Left lung (tissue), 10 donors: ENCODE measurements around the gene ARIH2. TPM values are rescaled to one million over a fixed set of nuclear protein-coding genes. Genes with fewer than 3 reads are reported as not detected.

Source experiments
- ATAC-seq: fragments of 200-7000 bp; cut with Tn5 transposase; one replicate; pipeline ENCODE4 v1.9.1; 2020; ENCODE audit warnings: moderate library complexity
- DNase-seq, 4 donors: peaks; one replicate each; pipeline ENCODE4 v3.0.0-alpha.2; 2013 to 2020
- H3K27ac ChIP-seq, 2 donors: fragments of 200-600 bp; sonication (generic) in 1 of 2; one replicate each; pipeline versions ENCODE4 v1.5.0 to v1.8.0; 2020 to 2021
- H3K27me3 ChIP-seq, 2 donors: fragments of 200-600 bp; sonication (generic) in 1 of 2; one replicate each; pipeline versions ENCODE4 v1.5.0 to v1.8.0; 2020 to 2021
- H3K36me3 ChIP-seq, 2 donors: fragments of 200-600 bp; sonication (generic) in 1 of 2; one replicate each; pipeline versions ENCODE4 v1.5.0 to v1.8.0; 2020 to 2021
- H3K4me1 ChIP-seq, 2 donors: fragments of 200-600 bp; one replicate each; pipeline ENCODE4 v1.8.0; 2021
- H3K4me3 ChIP-seq, 2 donors: fragments of 200-600 bp; sonication (generic) in 1 of 2; one replicate each; pipeline versions ENCODE4 v1.5.0 to v1.8.0; 2020 to 2021; ENCODE audit warnings: mild to moderate bottlenecking in 1 of 2
- H3K9me3 ChIP-seq, 2 donors: fragments of 200-600 bp; sonication (generic) in 1 of 2; one replicate each; pipeline versions ENCODE4 v1.5.0 to v1.8.0; 2020 to 2021
- intact Hi-C, 2 donors: fragments of 100-400 bp; cut with DNase I; formaldehyde crosslinking; loops; one replicate each; pipeline versions ENCODE4 v1.11.2 to v1.14.2; 2022
- polyA plus RNA-seq, 6 donors: library from polyadenylated mRNA; unstranded; fragments of 120-200 nt; gene quantifications; one replicate each; pipeline ENCODE4 v1.2.1, GENCODE V29; 2013; ENCODE audit not compliant: insufficient read length in 6 of 6
- total RNA-seq, 2 donors: library from RNA; stranded (reverse); fragmentation: NEBNext Ultra II Directional; extraction: Animal tissue kit (Norgen Biotek cat#: 25700); gene quantifications; one replicate each; pipeline ENCODE4 v1.2.1, GENCODE V29; 2021
- TF ChIP-seq, protein P1 (sequence below), 2 donors: fragments of 200-600 bp; sonication (generic) in 1 of 2; IDR thresholded peaks; one replicate each; pipeline versions ENCODE4 v1.5.0 to v1.8.0; 2021; ENCODE audit warnings: antibody characterized with exemption in 2 of 2
- donor health status: DM: no; HTN: yes; CAD: no.
- donor health status: DM: no; HTN: no; CAD: no.

ARIH2 gene
- total and polyA plus RNA-seq, 8 donors: 67.9 to 92.4 (median 83.5) TPM

GRCh38 chr3:48966367-48966766 lies 47.7 kb downstream of the ARIH2 start:
- TF ChIP-seq, protein P1, sequence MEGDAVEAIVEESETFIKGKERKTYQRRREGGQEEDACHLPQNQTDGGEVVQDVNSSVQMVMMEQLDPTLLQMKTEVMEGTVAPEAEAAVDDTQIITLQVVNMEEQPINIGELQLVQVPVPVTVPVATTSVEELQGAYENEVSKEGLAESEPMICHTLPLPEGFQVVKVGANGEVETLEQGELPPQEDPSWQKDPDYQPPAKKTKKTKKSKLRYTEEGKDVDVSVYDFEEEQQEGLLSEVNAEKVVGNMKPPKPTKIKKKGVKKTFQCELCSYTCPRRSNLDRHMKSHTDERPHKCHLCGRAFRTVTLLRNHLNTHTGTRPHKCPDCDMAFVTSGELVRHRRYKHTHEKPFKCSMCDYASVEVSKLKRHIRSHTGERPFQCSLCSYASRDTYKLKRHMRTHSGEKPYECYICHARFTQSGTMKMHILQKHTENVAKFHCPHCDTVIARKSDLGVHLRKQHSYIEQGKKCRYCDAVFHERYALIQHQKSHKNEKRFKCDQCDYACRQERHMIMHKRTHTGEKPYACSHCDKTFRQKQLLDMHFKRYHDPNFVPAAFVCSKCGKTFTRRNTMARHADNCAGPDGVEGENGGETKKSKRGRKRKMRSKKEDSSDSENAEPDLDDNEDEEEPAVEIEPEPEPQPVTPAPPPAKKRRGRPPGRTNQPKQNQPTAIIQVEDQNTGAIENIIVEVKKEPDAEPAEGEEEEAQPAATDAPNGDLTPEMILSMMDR (IDR thresholded peaks at IDR 0.05): no peak
- Histone ChIP-seq H3K4me1 (no peaks in the 10 kb centered on the region), H3K9me3 (no peaks in the 10 kb centered on the region), H3K27ac (no peak overlapping the region), H3K27me3 (no peaks in the 10 kb centered on the region), H3K4me3 (no peak overlapping the region), H3K36me3 (peaks cover 0 to 93% of the 10 kb centered on the region in 2 donors)
- ATAC-seq (no peak), DNase-seq (no peak)
- intact Hi-C loops: no loop called here

GRCh38 chr3:48966876-48967361 lies 48.3 kb downstream of the ARIH2 start:
- H3K9me3 ChIP-seq: no peaks in the 10 kb centered on the region
- TF ChIP-seq, protein P1 (IDR thresholded peaks at IDR 0.05): no peak
- DNase-seq (no peak), ATAC-seq (peak; percentile 79)
- no peak overlapping the region for H3K4me3 ChIP-seq
- H3K27me3 ChIP-seq: no peaks in the 10 kb centered on the region
- no peaks in the 10 kb centered on the region for H3K4me1 ChIP-seq
- no peak overlapping the region for H3K27ac ChIP-seq
- intact Hi-C loops: no loop called here
- H3K36me3 ChIP-seq: peaks cover 0 to 93% of the 10 kb centered on the region in 2 donors

DNA sequence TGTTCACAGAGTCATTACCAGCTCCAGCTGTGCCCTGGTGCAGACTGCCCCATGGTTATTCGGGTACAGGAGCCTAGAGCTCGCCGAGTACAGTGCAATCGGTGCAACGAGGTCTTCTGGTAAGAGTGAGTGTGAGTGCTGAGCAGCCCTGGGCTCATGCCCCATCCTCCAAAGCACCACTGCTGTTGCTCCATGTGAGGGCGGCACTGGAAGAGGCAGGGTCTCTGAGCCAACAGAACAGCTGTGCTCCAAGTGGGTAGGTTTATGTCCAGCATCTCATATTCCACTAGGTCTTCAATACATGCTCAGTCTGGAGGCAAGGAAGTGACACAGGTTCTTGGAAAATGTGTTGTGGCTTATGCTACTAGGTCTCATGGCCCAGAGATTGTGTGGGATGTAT lies 51.9 kb downstream of the ARIH2 start:
- H3K4me1 ChIP-seq: no peaks in the 10 kb centered on the region
- H3K27me3 ChIP-seq: no peaks in the 10 kb centered on the region
- H3K4me3 ChIP-seq: no peak overlapping the region
- peaks cover 0 to 100% of the 10 kb centered on the region in 2 donors for H3K36me3 ChIP-seq
- intact Hi-C loops: no loop called here
- no peak overlapping the region for H3K27ac ChIP-seq
- TF ChIP-seq, protein P1 (IDR thresholded peaks at IDR 0.05): no peak
- no peak for ATAC-seq
- H3K9me3 ChIP-seq: no peaks in the 10 kb centered on the region
- DNase-seq: no peak

GRCh38 chr3:48974076-48974864 lies 55.6 kb downstream of the ARIH2 start:
- ATAC-seq (no peak), DNase-seq (no peak)
- Histone ChIP-seq H3K9me3 (no peaks in the 10 kb centered on the region), H3K4me3 (no peak overlapping the region), H3K27me3 (no peaks in the 10 kb centered on the region), H3K27ac (no peak overlapping the region), H3K4me1 (no peaks in the 10 kb centered on the region), H3K36me3 (peaks cover 0 to 98% of the 10 kb centered on the region in 2 donors)
- TF ChIP-seq, protein P1 (IDR thresholded peaks at IDR 0.05): no peak
- intact Hi-C loops: no loop called here

DNA sequence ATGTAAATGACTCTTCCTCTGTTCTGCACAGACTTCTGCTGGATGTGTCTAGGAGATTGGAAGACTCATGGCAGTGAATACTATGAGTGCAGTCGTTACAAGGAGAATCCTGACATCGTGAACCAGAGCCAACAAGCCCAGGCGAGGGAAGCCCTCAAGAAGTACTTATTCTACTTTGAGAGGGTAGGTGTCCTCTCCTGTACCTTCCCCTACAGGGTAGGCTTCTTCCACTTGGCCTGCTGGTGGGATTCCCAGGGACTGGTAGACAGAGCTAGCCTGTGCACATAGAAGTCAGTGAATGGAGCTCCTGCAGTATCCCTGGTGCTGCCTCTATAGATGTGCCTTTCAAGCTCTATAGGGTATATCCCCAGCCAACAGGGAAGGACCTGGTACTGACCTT lies 60.8 kb downstream of the ARIH2 start:
- TF ChIP-seq, protein P1 (IDR thresholded peaks at IDR 0.05): no peak
- intact Hi-C loops: no loop called here
- Histone ChIP-seq H3K27me3 (no peaks in the 10 kb centered on the region), H3K4me3 (no peak overlapping the region), H3K36me3 (peaks cover 0 to 98% of the 10 kb centered on the region in 2 donors), H3K9me3 (no peaks in the 10 kb centered on the region), H3K27ac (no peak overlapping the region), H3K4me1 (no peaks in the 10 kb centered on the region)
- DNase-seq (no peak), ATAC-seq (no peak)
